Right forelimb (tissue), 1 donor: ENCODE measurements around the gene PARP1.
A peak's percentile ranks its signal among the peaks of the same experiment; 100 is the strongest.
"Not testable (repeated sequence)": the region's sequence is repeated elsewhere in the genome, so short reads cannot be mapped to it uniquely, and the experiment has no call there.

Source experiments
- DNase-seq: peaks from one replicate; pipeline ENCODE4 v3.0.0-alpha.2; 2018

The PARP1 gene

GRCh38 chr1:226407497-226408284, at the start of gene PARP1:
PARP1 (minus strand) TSS chr1:226408093; CDS start chr1:226407929, 164 bp downstream.
- DNase-seq = peak; percentile 93

DNA sequence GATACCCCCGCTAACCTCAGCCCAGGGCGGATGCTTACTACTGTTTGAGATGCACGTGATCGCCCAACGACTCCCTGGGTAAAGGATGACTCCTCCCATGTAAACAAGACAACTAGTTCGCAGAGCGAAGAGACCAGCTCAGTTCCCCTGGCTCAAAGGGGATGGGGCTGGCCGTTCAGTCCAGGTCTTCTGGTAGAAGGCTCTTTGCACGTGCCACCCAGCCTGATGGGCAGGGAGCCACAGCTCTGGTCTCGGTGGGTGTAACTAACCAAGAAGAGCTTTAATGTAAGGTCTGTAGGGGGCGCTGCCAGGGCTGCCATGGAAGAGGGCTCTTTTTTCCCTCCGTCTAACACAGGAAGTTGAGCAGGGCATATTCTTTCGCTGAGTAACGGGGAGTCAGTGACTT, 49.4 kb upstream of the PARP1 start:
- no peak for DNase-seq

GRCh38 chr1:226455843-226456242, 48.0 kb upstream of the PARP1 start:
- DNase-seq = no peak

- DNase-seq = no peak
Observed at GRCh38 chr1:226454349-226454748, 46.5 kb upstream of the PARP1 start.

DNA sequence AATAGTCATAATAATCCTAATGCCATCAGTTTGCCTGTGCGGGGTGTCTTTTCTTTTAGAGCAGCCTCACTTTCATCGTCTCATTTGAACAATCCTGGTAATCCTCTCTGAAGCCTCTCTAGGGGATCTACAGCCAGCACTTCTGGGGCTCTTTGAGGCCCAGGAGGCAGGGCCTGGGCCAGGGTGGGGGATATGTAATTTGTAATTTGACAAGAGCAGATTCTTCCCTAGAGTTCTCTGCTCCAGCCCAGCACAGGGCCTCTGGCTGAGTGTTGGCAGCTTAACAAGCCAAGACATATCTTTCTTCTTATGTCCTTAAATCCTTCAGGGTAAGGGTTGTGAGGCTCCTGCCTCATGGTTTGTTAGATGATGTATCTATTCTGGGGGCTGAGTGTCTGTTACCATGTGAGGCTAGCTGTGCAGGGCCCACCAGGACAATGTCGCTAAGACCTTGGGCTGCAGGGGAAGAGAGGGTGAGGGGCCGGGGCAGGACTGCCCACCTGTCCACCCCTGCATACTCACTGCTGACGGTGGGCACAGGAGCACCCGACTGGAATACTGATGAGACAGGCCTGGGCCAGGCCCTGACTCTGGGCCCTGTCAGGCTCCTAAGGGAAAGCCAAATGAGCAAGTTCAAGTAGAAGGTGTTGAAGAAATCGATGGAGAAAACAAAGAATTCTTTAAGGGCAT, 45.3 kb upstream of the PARP1 start:
- DNase-seq = no peak

DNA sequence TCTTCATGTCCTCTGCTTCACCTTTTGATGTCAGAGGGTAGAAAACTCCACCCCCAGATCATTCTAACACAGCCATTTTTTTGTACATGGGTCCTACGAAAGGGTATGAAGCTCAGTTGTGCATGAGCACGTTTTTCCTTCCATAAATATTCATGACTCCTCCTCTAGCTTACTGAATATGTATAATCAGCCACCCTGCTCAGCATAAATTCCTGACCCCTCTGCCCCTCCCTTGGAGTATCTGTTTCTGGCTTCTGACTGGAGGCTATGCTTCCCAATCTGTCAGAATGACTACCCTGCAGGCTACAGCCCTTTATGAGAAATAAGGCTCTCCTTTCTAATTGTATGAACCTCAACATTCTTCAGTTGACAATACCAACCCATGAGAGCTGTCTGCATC, 42.8 kb upstream of the PARP1 start:
- DNase-seq = no peak

DNA sequence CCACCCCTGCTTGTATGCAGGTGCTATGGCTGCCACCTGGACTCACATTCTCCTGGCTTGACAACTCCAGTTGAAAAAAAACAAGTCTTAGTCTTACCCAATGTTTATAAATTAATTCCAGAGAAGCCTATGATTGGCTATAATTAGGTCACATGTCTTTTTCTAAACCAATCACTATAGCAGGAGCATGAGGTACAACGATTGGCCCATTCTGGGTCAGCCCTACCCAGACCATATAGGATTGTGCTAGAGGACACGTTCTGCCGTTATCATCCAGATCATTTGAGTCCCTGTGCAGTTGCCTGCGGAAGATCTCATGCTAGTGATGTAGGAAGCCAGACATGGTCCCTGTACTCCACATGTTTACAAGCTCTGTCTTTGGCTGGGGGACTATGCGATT, 41.9 kb upstream of the PARP1 start:
- no peak for DNase-seq

GRCh38 chr1:226447932-226448665, 40.2 kb upstream of the PARP1 start:
- no peak for DNase-seq

GRCh38 chr1:226446094-226446493, 38.2 kb upstream of the PARP1 start:
- DNase-seq = no peak

DNA sequence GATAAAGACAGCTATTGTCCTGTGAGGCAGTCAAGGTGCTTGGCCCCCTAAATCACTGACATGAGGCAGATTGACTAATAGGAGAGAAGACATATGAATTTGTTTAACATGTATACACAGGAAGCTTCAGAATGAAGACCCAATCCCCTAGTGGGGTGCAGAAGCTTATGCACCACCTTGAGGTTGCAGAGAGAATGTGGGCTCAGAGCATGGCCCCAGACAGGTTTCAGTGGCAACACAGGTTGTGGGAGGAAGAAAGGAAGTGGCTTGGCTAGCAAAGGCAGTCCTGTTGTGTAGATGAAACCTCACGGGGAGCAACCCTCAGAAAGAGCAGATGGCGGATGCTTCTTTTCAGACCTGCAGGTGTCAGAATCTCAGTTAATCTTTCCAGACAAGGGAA, 37.0 kb upstream of the PARP1 start:
- no peak for DNase-seq

DNA sequence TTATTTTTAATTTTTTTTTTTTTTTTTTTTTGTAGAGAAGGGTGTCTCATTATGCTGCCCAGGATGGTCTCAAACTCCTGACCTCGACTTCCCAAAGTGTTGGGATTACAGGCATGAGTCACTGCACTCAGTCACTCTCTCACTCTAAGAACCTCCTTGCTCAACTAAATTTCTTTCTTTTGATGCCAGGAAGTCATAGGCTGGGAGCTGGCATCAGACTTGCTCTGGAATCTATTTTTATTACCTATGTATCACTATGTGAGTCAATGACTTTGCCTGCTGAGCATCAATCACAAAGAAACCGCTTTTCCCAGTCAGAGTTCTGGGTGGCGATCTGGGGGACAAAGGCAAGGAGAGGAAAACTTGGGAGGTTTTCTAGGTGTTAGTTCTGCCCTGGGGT, 35.5 kb upstream of the PARP1 start:
- DNase-seq = no peak

- DNase-seq = no peak
Observed at GRCh38 chr1:226443033-226443432, 35.1 kb upstream of the PARP1 start.

DNA sequence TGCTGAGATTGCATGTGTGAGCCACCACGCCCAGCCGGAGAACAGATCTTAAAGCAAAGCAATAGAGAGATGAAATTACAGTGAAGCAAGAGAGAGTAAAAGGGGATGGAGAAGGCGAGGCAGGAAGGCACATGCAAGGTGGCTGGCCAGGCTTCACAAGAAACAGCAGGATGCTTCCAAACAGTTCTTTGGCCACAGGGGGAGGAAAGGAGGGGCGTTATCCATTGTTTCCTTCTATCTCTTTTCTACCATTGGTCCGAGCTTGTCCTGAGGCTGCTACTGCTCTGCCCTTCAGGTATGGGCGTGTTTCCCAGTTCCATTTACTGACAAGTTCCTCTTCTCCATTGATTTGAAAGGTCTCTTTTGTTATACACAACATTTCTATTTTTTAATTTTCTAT, 33.7 kb upstream of the PARP1 start:
- DNase-seq = no peak

GRCh38 chr1:226440512-226440911, 32.6 kb upstream of the PARP1 start:
- DNase-seq = no peak

- DNase-seq = no peak
Observed at GRCh38 chr1:226438007-226438406, 30.1 kb upstream of the PARP1 start.

DNA sequence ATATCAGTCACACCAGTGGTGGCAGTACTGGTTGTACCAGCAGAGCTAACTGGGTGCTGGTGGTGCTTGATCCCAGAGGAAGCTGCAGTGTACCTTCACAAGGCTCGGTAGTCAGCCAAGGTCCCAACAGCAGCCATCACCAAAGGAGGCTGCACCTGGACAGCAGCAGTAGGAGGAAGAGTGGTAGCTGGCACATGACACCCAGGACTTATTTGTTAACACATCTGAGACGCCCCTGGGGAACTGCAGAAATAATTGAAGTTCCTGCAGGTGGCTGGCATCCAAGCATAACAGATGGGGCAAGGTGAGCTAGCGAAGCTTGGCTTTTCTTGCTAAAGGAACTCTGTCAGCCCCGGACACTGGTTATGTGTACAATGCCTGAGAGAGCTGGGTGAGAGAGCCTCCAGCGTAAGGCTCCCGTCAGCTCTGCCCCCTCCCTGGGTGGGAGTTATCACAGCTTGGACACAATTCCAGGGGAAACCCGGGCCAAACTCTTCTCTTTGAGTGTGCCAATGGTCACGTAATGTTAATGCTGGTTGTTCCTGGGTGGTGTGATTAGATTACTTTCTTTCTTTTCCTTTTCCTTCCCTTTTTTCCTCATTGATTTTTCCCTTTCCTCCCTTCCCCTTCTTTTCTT, 29.1 kb upstream of the PARP1 start:
- no peak for DNase-seq

- no peak for DNase-seq
Observed at GRCh38 chr1:226436472-226436854, 28.6 kb upstream of the PARP1 start.

DNA sequence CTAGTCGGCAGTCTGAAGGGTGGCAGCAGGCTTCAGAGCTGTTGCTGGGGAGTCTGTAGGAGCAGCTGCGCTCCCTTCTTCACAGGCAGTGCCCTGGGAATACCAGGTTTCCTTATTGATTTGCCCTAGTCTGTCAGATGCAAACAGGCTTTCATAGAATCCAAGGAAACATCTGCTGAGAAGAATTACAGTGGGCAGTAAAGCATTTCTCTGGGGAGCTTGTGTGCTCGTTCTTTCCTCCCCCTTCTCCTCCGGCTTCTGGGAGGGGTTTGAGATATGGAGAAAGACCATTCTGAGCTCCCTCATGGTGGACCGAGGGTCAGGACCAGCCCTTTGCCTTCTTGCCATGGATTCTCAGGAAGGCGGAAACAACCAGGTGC, 25.4 kb upstream of the PARP1 start:
- DNase-seq = no peak

DNA sequence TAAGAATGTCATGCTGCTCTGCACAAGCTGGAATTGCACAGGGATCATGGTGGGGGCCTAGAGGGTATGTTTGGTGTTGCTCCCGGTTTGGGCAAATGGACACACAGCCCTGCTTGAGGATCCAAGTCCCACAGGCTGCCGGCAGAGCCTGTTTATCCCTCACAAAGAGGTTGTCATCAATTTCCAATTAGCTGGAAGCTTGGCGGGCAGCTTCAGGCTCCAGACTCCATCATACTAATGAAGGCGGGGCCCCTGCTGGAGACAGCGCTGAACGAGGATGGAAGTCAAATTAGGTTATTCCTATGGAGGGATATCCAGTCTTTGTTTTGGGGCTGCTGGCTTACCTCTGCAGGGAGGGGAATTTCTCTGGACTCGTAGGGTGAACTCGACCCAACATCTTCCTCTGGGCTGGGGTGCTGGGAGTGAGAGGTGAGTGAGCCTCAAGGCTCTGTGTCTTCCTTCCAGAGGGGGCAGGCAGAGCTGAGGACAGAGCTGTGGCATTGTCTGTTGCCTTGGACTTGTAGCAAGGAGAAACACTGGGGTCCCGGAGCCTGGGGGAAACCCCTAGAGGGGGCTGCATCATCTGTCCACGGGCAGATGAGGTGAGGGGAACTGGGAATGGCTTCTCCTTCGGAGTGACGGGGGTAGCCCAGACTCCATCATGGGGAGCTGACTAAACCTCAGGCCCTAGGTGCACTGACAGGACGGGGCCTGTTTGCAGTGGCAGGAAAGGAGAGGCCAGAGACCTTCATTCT, 24.9 kb upstream of the PARP1 start:
- no peak for DNase-seq

GRCh38 chr1:226431898-226432297, 24.0 kb upstream of the PARP1 start:
- DNase-seq = not testable (repeated sequence)

DNA sequence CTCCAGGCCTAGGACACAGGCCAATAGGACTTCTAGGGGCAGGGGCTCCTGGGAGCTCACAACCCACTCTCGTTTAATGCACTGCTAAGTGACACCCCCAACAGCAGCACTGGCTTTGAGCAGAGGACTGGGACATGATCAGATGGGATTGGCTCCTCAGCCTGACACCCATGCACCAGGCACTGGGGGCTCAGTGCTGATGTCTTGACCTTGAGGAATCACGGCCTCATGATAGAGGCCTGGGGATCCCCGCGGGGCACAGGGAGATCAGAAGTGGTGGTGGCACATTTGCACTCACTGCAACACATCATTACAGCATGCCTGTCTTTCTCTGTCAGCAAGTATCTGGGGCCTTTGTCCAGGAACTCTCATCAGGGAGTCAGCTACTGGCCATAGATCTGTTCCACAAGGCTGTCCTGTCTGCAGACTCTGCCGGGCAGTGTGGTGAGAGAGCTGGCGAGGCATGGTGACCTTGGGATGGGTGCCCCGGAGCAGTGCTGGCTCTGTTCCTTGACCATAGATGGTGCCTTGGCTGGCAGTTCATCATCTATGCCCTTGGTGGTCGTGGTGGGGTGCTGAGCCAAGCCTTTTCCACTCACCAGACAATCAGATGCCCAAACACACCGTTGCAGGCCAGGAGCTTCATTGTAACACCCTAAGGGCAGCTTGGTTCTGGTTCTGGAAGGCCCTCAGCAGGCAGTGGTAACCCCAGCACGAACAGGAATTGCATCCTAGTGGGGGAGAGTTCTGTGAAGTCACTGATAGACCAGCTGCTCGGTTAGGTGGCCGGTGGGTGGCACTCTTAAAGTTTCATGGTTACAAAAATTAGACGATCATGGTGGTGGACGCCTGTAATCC, 22.2 kb upstream of the PARP1 start:
- DNase-seq = peak; percentile 24
